GM18861 (cell line): ENCODE data around the gene CRISP3.

Experiments
- ATAC-seq: cut with Tn5 transposase; IDR thresholded peaks from one replicate; pipeline ENCODE4 v1.9.1; 2021; ENCODE audit not compliant: unreplicated experiment

The CRISP3 gene

DNA sequence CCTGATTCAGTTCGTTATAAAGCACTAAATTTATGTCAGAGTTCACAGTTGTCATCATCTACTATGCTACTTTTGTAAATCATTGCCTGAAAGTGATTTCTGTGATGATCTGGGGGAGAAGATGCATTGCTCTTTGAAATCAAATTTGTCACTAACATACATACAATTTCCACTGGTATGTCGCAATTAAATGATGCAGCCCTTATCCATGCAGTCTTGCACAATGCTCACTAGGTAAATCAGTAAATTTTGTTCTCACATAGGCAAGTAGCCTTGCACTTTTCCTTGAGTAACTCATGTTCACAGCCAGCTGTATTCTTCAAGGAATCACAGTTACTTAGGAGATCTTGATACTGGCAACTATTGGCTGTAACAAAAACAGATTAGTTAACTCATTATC is 51.7 kb downstream of the CRISP3 start:
- no peak for ATAC-seq
